Ascending aorta (tissue), 2 donors: ENCODE measurements around the gene EIF2B2. TPM values are rescaled to one million over a fixed set of nuclear protein-coding genes. Genes with fewer than 3 reads are reported as not detected.

Experiments used
- DNase-seq, 2 donors: peaks; one replicate each; pipeline ENCODE4 v3.0.0-alpha.2; 2019; ENCODE audit warnings: low spot score in 2 of 2
- H3K27ac ChIP-seq, 2 donors: fragments of 200-600 bp; sonication (generic); one replicate each; pipeline ENCODE4 v1.5.1; 2016 to 2017; ENCODE audit warnings: mild to moderate bottlenecking in 1 of 2
- H3K27me3 ChIP-seq: fragments of 200-600 bp; sonication (generic); one replicate; pipeline ENCODE4 v1.5.1; 2017
- H3K36me3 ChIP-seq, 2 donors: fragments of 200-600 bp; sonication (generic); one replicate each; pipeline ENCODE4 v1.5.1; 2016
- H3K4me1 ChIP-seq, 2 donors: fragments of 200-600 bp; sonication (generic); one replicate each; pipeline ENCODE4 v1.5.1; 2016 to 2017; ENCODE audit warnings: mild to moderate bottlenecking in 1 of 2
- H3K4me3 ChIP-seq, 2 donors: fragments of 200-600 bp; sonication (generic); one replicate each; pipeline ENCODE4 v1.5.1; 2016 to 2017; ENCODE audit warnings: mild to moderate bottlenecking in 1 of 2
- H3K9me3 ChIP-seq, 2 donors: fragments of 200-600 bp; sonication (generic); one replicate each; pipeline ENCODE4 v1.5.1; 2016
- intact Hi-C: fragments of 100-400 bp; cut with DNase I; formaldehyde crosslinking; loops from one replicate; pipeline ENCODE4 v1.15.1; 2023
- total RNA-seq: library from RNA; depleted of rRNA; stranded (reverse); fragments of >200 nt; gene quantifications from one replicate; pipeline ENCODE4 v1.1.0, GENCODE V29; 2016
- TF ChIP-seq, protein P1 (sequence below), 3 experiments: fragments of 200-600 bp in 2 of 3; fragments of 450-650 bp in 1 of 3; sonication (generic) in 2 of 3; IDR thresholded peaks; one replicate each; pipeline ENCODE4 v1.5.1; 2016 to 2019; ENCODE audit warnings: antibody characterized with exemption in 3 of 3, mild to moderate bottlenecking in 1 of 3, moderate library complexity in 1 of 3

Gene EIF2B2
- total RNA-seq, 1 donor from 2014 or later, result 27.1 TPM

DNA sequence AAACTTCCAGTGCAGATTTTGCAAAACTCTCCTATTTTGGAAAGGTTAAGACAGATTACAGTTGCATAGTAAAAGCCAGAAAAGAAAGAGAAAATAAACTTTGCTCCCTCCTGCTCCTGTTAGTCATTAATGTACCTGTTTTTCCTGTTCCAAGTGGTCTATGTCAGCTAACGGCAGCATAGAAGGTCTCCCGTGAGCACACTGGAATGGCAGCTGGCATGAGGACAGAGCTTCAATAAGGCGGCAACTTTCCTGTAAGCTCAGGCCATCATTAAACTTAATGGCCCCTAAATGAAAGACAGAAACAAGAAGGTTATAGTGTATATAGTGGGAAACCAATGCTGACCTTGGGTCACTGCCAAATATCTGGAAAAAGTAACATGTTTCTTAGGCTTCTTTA, 16.0 kb downstream of the EIF2B2 start:
- no peaks in the 10 kb centered on the region for H3K27me3 ChIP-seq
- no peaks in the 10 kb centered on the region for H3K9me3 ChIP-seq
- peaks cover 58 to 84% of the 10 kb centered on the region in 2 donors for H3K36me3 ChIP-seq
- TF ChIP-seq, protein P1, sequence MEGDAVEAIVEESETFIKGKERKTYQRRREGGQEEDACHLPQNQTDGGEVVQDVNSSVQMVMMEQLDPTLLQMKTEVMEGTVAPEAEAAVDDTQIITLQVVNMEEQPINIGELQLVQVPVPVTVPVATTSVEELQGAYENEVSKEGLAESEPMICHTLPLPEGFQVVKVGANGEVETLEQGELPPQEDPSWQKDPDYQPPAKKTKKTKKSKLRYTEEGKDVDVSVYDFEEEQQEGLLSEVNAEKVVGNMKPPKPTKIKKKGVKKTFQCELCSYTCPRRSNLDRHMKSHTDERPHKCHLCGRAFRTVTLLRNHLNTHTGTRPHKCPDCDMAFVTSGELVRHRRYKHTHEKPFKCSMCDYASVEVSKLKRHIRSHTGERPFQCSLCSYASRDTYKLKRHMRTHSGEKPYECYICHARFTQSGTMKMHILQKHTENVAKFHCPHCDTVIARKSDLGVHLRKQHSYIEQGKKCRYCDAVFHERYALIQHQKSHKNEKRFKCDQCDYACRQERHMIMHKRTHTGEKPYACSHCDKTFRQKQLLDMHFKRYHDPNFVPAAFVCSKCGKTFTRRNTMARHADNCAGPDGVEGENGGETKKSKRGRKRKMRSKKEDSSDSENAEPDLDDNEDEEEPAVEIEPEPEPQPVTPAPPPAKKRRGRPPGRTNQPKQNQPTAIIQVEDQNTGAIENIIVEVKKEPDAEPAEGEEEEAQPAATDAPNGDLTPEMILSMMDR (IDR thresholded peaks at IDR 0.05), result no peak
- no peak overlapping the region for H3K4me3 ChIP-seq
- no peaks in the 10 kb centered on the region for H3K4me1 ChIP-seq
- intact Hi-C loops, result no loop called here
- DNase-seq, result no peak
- no peak overlapping the region for H3K27ac ChIP-seq

DNA sequence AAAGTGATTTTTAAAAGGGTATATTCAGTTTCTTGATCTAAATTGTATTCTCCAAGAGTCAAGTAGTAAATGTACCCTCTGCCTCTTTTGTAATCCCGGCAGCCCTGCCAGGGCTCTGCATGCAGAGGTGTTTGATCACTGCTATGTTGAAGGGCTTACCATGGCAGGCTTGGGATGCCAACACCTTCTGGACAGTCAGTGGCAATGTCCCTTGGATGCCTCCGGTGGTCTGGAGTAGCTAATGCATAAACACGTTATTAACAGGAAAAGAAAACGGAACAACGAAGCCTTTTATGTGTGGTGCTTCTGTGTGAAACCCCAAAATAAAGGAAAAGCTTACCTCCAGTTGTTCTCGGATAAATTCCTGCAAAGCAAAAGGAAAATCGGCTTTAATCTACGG, 19.9 kb downstream of the EIF2B2 start:
- Histone ChIP-seq H3K4me3 (no peak overlapping the region), H3K36me3 (peaks cover 35 to 72% of the 10 kb centered on the region in 2 donors), H3K9me3 (no peaks in the 10 kb centered on the region), H3K4me1 (no peaks in the 10 kb centered on the region), H3K27me3 (no peaks in the 10 kb centered on the region), H3K27ac (no peak overlapping the region)
- DNase-seq, result no peak
- intact Hi-C loops, result no loop called here
- TF ChIP-seq, protein P1 (IDR thresholded peaks at IDR 0.05), result peak in 2 of 3 experiments; percentile 22 to 40

DNA sequence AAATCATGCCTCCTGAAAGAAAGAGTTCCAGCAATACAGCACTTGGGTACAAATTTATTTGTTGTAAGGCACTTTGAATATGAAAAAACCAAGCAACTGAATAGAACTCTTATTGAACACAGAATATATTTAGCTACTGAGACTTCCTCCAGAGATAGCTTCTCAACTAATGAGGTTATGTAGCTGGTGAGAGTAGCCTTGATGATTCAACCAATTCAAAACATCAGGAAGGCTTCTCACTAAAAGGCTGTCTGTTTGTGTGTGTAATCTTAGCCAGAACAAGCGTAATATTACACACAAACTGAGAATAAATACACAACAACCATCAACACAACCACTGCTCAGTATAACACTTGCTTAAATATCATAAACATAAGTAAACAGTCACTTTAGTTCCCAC, 20.4 kb downstream of the EIF2B2 start:
- Histone ChIP-seq H3K4me3 (no peak overlapping the region), H3K27ac (no peak overlapping the region), H3K4me1 (no peaks in the 10 kb centered on the region), H3K36me3 (peaks cover 32 to 67% of the 10 kb centered on the region in 2 donors), H3K27me3 (no peaks in the 10 kb centered on the region), H3K9me3 (no peaks in the 10 kb centered on the region)
- intact Hi-C loops, result no loop called here
- no peak for DNase-seq
- TF ChIP-seq, protein P1 (IDR thresholded peaks at IDR 0.05), result no peak

DNA sequence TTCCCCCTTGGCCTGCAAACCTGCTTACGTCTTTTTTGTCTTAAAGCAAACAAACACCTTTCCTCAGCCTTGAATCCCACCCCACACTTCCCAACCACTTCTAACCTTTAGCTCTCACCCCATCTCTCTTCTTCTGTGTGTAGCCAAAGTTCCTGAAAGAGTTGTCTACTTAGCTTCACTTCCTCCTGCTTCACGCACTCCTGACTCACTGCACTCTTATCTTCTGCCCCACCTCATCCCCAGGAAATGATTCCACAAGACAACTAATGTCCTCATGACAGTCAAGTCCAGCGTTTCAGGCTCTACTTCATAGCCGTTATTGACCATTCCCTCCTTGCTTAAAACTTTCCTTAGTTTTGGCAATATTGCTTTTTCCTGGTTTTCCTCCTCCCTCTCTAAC, 22.4 kb downstream of the EIF2B2 start:
- Histone ChIP-seq H3K27me3 (no peaks in the 10 kb centered on the region), H3K4me3 (no peak overlapping the region), H3K9me3 (no peaks in the 10 kb centered on the region), H3K27ac (no peak overlapping the region), H3K36me3 (peaks cover 32 to 59% of the 10 kb centered on the region in 2 donors), H3K4me1 (no peaks in the 10 kb centered on the region)
- intact Hi-C loops, result no loop called here
- TF ChIP-seq, protein P1 (IDR thresholded peaks at IDR 0.05), result no peak
- DNase-seq, result no peak

DNA sequence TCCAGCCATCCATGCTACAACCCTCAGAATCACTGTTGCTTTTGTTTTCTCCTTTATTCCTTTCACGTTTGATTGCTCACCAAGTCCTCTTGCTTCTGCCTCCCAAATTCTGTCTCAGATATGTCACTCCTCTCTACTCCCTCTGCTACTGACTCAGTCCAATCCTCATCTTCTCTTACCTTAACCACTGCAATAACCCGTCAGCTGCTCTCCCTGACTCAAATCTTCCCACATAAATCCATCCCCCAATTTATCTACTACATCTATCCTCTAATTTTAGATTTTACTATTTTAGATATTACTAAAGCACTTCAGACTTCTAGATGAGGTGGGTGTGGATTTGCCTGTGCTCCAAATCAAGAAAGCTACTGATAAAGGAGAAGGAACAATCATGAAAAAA, 23.2 kb downstream of the EIF2B2 start:
- DNase-seq, result no peak
- no peak overlapping the region for H3K4me3 ChIP-seq
- H3K9me3 ChIP-seq, result no peaks in the 10 kb centered on the region
- H3K4me1 ChIP-seq, result no peaks in the 10 kb centered on the region
- TF ChIP-seq, protein P1 (IDR thresholded peaks at IDR 0.05), result no peak
- peaks cover 32 to 58% of the 10 kb centered on the region in 2 donors for H3K36me3 ChIP-seq
- no peak overlapping the region for H3K27ac ChIP-seq
- H3K27me3 ChIP-seq, result no peaks in the 10 kb centered on the region
- intact Hi-C loops, result no loop called here

DNA sequence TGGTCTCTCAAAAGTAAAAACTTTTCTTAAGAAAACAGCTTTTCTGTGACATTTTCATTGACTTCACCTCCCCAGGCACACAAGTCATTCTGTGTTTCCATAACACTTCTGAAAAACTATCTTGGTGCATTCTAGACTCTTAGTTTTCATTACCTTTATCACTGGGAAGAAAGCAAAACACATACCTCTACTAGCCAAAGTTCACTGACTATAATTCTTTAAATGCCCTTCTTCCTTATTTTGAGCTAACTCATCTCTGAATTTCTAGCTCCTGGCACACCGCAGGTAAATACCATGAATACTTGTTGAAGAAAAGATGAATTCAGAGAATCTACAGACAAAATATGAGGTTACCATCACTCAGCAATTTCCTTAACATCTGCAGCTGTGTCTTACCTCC, 27.4 kb downstream of the EIF2B2 start:
- Histone ChIP-seq H3K9me3 (no peaks in the 10 kb centered on the region), H3K4me3 (no peak overlapping the region), H3K4me1 (no peaks in the 10 kb centered on the region), H3K27me3 (no peaks in the 10 kb centered on the region), H3K36me3 (peaks cover 33 to 51% of the 10 kb centered on the region in 2 donors), H3K27ac (no peak overlapping the region)
- intact Hi-C loops, result no loop called here
- TF ChIP-seq, protein P1 (IDR thresholded peaks at IDR 0.05), result no peak
- no peak for DNase-seq
